Sigmoid colon (tissue), 4 donors: ENCODE results near the gene CLINT1.

Experiments
- CTCF ChIP-seq, 4 experiments: fragments of 450-650 bp in 3 of 4; fragments of 200-600 bp in 1 of 4; IDR thresholded peaks; one replicate each; pipeline ENCODE4 v1.5.1; 2016 to 2019; ENCODE audit warnings: antibody characterized with exemption in 4 of 4, mild to moderate bottlenecking in 3 of 4, moderate library complexity in 2 of 4
- EP300 ChIP-seq, 4 donors: sonication (generic); formaldehyde crosslinking; IDR thresholded peaks; one replicate each; pipeline ENCODE4 v1.6.1; 2017; ENCODE audit warnings: antibody characterized with exemption in 4 of 4
- POLR2A ChIP-seq, 2 donors: fragments of 450-650 bp; IDR thresholded peaks; one replicate each; pipeline ENCODE4 v1.6.1; 2016; ENCODE audit warnings: antibody characterized with exemption in 2 of 2, mild to moderate bottlenecking in 2 of 2, moderate library complexity in 2 of 2
- POLR2AphosphoS5 ChIP-seq, 4 donors: sonication (generic); formaldehyde crosslinking; IDR thresholded peaks; one replicate each; pipeline ENCODE4 v1.6.1; 2017; ENCODE audit warnings: antibody characterized with exemption in 4 of 4

GRCh38 chr5:157845914-157846598, 12.9 kb downstream of the CLINT1 start:
- TF ChIP-seq POLR2AphosphoS5 (IDR thresholded peaks at IDR 0.05): no peak
- TF ChIP-seq POLR2A (IDR thresholded peaks at IDR 0.05): no peak
- TF ChIP-seq CTCF (IDR thresholded peaks at IDR 0.05): no peak
- TF ChIP-seq EP300 (IDR thresholded peaks at IDR 0.05): no peak
